ENCODE data around the gene CDK7.

CDK7 gene

DNA sequence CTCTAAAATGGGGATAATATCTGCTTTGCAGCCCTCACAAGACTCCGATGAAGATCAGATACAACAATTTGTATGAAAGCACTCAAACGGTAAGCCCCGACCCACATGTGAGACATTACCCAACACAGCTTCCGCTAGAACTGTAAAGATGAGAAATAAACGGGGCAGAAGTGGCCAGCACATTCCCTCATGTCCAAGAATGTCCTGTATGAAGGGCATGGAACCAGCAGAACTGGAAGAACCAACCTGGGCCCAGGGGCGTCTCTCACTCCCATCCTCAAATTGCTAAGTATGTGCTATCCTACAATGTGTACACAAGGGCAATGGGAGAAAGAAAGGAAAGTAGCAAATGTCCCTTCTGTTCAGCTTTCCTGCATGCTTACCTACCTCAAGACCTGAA, 64.9 kb downstream of the CDK7 start:
- no peak for DNase-seq

- no peak for DNase-seq
These were observed 66.0 kb downstream of the CDK7 start for GRCh38 chr5:69300537-69301203.

DNA sequence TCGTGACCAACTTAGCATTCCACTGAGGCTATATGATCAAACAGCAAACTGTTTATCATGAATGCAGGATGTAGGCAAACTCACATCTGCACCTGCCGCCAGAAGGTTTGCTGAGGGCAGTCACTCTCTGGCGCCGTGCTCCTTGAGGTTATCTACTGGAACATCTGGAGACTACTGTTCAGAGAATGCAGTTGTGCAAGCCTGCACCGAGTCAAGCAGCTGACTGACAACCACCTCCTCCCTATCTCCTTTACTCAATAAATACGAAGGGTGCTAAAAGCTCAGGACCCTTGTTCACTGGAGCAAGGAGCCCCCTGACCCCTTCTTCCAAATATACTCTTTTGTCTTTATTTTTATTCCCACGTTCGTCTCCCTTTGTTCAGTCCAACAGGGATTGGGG, 70.8 kb downstream of the CDK7 start:
- DNase-seq, result no peak

DNA sequence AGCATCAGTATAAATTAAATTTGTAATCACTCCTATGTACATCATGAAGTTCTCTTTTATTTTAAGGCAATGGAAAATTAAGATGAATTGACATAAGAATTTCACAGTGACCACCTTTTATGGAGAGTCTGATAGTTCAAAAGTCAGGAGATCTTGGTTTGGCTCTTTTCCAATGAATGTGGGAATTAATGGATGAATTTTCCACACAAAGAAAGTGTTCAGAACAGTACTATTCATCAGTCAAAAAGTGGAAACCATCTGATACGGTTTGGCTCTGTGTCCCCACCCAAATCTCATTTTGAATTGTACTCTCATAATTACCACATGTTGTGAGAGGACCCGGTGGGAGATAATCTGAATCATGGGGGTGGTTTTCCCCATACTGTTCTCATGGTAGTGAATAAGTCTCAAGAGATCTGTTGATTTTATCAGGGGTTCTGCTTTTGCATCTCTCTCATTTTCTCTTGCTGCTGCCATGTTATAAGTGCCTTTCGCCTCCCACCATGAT, 73.4 kb downstream of the CDK7 start:
- DNase-seq, result no peak

GRCh38 chr5:69309380-69309779, 74.7 kb downstream of the CDK7 start:
- no peak for DNase-seq

- no peak for DNase-seq
These were observed 77.9 kb downstream of the CDK7 start for GRCh38 chr5:69312459-69313160.

DNA sequence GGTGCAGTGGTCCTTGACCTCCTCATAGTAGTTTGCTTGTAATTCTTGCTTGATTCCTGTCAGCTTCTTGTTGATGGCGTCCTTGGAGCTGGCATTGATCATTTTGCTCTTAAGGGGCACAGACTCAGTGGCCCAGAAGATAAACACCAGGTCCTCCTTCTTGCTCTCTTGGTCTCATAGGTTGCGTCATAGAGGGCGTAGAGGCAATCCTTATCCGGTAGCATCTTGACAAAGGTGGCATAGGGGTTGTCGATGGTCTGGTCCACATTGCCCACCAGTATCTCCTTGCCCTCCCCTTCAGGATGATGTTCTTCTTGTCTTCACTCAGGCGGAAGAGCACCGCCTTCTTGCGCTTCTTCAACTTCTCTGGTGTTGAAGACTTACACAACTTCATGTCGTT, 78.7 kb downstream of the CDK7 start:
- DNase-seq, result no peak

GRCh38 chr5:69315972-69316371, 81.3 kb downstream of the CDK7 start:
- no peak for DNase-seq

- no peak for DNase-seq
These were observed 82.7 kb downstream of the CDK7 start for GRCh38 chr5:69317391-69317790.

DNA sequence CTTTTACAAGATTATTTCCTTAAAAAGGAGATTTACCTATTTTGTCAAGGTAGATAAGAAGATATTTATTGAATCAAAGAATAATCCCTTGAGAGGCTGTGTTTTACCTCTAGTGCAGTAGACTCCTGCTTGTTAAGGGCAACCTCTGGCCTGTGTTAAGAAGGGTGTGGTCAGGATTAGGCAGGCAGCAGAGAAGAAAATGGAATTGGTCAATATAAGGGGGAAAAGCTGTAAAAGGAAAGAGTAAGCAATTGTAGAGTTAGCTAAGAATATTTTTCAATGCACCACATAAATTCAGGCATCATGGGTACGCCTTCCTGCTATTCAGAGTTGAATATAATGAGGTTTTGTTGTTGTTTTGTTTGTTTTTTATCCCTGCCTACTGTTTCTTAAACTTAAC, 91.7 kb downstream of the CDK7 start:
- no peak for DNase-seq

All from NCI-H1105 (cell line).